GM19035 (cell line): Measurements from ENCODE around the gene CTAGE1.

Experiments
- ATAC-seq: cut with Tn5 transposase; IDR thresholded peaks from one replicate; pipeline ENCODE4 v1.9.1; 2021; ENCODE audit not compliant: unreplicated experiment

The CTAGE1 gene

GRCh38 chr18:22436136-22436535, 18.4 kb upstream of the CTAGE1 start:
- no peak for ATAC-seq

- no peak for ATAC-seq
Observed at GRCh38 chr18:22434973-22435608, 17.4 kb upstream of the CTAGE1 start.

DNA sequence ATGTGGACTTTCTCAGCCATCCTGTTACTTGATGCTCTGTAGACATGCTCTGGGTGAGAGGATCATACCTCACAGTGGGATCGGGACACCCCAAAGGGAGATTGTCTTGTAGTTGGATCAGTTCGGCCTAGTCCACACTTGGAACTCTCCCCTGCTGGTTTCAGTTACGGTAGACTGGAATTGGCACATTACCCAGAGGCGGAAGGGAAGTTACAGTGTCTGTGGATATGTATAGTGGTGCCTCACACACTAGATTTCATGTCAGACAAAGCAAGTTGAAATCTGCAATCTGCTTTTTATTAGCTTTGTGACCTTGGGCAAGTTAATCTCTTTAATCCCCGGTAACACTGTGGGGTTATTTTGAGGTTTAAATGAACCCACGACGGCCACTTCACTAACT, 16.2 kb upstream of the CTAGE1 start:
- ATAC-seq = no peak

DNA sequence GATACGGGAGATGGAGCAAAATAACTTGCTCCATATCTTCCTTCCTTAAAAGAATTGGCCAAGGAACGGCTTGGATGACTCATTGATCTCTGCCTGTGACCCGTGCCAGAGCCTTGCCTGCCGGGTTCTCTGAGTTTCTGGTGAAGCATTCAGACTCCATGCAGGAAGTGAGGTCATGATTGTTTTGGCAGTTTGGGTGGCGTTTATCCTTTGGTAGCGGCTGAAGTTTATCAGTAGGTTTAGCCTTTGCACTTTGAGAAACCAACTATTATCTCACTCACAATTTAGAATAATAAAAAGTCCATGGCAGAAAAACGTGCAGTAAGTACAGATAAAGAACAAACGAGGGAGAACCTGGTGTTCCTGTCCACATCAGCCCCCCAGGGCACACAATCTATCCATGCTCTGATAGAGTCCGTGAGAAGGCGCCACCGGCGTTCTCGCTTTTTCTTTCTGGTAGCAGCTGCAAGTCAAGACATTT, 15.0 kb upstream of the CTAGE1 start:
- no peak for ATAC-seq

GRCh38 chr18:22429564-22429963, 11.8 kb upstream of the CTAGE1 start:
- ATAC-seq = no peak

DNA sequence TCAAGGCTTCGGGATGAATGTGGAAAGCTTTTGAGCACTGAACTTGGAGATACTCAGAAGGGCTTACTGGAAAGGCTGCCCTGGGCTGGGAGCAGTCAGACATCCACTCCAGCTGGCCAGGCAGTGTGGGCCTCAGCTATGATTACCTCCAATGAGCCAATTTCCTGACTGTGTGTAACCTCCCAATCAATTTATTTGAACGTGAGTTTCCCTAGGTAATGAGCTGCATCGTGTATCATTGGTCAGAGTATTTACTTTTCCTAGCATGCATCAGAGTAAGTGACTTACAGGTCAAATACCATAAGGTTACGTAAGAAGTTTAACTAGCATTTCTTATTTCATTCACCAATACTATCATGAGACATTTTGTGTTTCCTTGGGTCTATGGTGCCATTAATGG, 11.0 kb upstream of the CTAGE1 start:
- no peak for ATAC-seq

DNA sequence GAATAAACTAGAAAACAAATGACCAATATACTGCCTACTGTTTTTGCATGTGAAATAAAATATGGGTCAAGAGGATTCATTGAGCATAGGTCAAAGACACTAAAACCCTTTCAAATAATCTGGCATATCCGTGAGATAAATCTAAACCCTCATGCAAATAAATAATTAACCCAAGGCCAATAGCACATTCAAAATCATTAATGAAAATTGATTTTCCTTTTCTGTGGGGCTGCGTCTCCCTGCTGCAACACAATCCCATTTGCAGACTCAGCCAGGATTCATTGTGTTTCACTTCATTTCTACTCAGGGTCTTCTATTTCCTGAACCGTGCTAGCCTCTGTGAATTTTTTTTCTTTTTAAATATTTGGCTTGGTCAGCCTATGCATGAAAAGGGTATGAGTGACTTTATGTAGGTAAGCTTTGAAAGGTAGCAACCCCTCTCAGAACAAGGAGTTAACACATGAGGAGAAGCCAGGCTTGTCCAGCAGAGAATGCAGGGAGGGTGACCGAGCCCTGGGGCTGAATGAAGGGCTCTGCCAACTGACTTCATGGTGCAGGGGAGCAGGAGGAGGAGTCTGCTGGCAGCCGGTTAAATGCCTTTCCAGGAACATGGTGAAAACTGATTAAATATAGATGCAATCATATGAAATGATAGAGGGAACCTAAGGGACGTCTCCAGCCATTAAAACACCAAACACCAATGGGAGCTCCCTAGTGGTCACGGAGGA, 10.3 kb upstream of the CTAGE1 start:
- no peak for ATAC-seq

- no peak for ATAC-seq
Observed at GRCh38 chr18:22424565-22424963, 6.8 kb upstream of the CTAGE1 start.

DNA sequence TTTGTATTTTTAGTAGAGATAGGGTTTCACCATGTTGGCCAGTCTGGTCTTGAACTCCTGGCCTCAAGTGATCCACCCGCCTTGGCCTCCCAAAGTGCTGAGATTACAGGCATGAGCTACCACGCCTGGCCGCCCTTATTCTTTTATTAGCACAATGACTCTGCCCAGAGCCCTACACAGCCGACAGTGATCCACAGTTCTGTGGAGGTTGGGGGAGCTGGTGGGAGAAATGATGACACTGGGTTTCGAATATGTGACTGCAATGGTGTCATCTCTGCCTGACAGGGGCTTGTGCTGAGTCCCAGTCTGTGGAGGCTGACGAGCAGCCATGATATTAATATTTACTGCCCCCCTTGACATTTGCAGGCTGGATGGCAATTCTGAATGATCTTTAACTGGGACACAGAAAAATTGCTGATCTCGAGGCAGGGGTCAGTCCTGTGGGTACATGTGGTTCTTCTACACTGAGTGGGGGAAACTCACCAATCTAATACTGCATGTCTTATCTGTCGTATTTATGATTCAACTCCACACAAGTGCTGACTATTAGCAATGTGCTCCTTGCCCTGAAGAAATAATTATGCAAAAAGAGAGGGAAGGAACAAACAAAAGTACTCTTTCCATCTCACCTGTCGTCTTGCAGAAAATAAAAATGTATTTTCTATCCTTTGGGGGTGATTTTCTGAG, 6.3 kb upstream of the CTAGE1 start:
- ATAC-seq = no peak

DNA sequence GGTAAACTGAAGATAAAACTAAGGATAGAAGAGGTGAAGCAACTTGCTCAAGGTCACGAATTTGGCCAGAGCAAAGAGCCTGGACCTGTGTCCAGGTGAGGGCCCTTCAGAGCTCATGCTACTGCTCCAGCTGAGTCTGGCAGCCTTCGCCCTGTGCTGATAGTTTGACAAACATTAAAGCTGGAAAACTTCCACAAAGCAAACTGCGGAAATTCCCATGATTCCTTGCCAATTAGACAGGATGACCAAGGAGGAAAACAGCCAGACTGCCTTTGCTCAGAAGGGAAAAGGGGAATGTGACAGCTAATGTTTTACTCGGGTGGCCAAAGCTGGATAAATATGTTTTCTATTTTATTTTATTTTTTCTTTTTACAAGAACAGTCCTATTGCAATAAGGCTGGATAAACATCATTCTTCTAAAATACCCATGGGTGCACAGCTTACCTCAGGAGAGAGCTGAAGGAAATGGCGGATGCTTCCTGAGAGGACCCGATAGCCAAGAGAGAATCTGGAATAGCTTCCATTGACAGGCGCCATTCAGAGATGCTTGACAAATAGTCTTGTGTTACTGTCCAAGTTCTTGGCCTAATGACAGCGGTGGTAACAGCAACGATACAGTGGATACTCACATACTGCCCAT, 5.3 kb upstream of the CTAGE1 start:
- ATAC-seq = no peak

- no peak for ATAC-seq
Observed at GRCh38 chr18:22420652-22421051, 2.9 kb upstream of the CTAGE1 start.

- ATAC-seq = no peak
Observed at GRCh38 chr18:22412176-22412911, 5.4 kb downstream of the CTAGE1 start.

GRCh38 chr18:22411446-22411845, 6.3 kb downstream of the CTAGE1 start:
- no peak for ATAC-seq

DNA sequence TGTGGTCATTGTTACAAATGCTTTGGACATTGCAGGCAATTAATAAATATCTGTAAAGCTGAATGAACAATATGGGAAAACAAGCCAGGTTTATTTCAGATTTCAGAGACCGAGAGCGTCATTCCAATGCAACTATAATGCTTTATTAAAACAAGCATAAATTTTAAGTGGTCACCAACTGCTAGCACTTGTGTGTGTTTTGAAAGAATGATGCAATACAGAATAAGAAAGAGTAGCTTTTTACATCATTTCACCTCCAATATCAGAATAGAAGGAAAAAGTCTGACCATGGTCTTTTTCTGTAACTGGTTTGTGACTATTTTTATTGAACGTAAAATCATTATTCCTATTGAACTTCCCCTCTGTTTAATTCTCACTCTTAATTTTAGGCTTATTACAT, 7.6 kb downstream of the CTAGE1 start:
- no peak for ATAC-seq

DNA sequence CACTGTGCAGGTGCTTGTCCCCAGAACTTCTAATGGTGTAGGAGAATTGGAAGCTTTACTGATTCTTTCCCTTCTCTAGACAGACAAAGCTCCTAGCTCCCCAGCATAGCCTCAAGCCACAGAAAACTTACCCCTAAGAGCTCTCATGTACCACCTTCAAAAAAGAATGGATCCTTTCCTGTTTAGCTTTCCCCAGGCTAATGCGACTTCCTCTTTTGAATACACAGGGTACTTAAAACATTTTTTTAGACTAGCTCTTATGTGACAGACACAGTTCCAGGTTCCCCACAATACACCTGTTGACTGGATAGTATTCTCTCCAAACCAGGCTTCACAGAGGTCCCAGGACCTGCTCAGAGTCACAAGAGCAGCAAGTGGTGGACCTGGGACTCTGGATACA, 8.3 kb downstream of the CTAGE1 start:
- ATAC-seq = no peak

GRCh38 chr18:22408059-22408458, 9.7 kb downstream of the CTAGE1 start:
- no peak for ATAC-seq

DNA sequence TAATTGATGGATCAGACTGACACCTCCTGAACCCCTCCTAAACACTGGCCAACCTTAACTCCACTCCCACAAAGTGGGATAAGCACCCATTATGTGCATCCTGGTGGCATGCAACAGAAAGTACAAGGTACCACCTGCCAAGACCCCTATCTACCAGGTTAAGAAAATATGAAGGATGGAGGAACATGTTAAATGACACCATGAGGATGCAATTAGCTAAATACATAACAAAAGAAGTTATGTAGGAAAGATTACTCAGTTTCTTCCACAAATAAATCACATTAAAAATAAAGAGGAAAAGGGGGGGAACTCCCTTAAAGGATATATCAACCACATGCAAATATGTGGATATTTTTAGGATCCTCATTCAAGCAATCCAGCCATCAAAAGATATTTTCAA, 12.6 kb downstream of the CTAGE1 start:
- no peak for ATAC-seq

DNA sequence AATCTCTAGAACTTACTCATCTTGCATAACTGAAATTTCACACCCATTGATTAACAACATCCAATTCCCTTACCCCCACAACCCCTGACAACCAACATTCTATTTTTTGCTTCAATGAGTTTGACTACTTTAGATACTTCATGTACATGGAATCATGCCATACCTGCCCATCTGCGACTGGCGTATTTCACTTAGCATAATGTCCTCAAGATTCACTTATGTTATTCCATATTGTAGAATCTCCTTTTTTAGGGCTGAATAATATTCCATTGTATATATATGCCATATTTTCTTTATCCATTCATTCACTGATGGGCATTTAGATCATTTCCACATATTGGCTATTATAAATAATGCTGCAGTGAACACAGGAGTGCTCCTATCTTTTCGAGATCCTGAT, 13.8 kb downstream of the CTAGE1 start:
- ATAC-seq = no peak

DNA sequence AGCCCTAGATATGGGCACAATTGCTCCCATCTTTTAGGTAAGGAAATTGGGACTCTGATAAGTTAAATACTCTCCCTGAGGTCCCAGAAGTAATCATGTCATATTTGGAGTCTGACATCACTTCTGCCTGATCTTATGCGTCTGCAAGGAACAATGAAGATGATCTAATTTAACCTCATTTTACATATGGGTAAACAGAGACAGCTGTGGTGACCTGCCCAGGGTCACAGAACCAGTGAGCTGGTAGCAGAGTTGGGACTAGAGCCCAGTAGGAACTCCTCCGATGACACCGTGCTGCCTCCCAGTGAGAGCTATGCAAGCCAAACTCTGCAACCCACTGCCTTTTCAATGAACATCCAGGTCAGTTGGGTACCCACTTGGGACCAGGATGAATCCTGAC, 17.8 kb downstream of the CTAGE1 start:
- no peak for ATAC-seq

GRCh38 chr18:22398464-22398863, 19.3 kb downstream of the CTAGE1 start:
- no peak for ATAC-seq

GRCh38 chr18:22394428-22394827, 23.3 kb downstream of the CTAGE1 start:
- no peak for ATAC-seq
